ENCODE measurements around the gene AFDN.

GRCh38 chr6:167960579-167960978 is 133.9 kb downstream of the AFDN start:
- TF ChIP-seq USF2 (IDR thresholded peaks at IDR 0.05; ENCODE audit: borderline replicate concordance, low read depth, low read length), result no peak
- no peak for TF ChIP-seq RFX5 (IDR thresholded peaks at IDR 0.05; ENCODE audit: low read length)
- no peak for TF ChIP-seq SIN3A (IDR thresholded peaks at IDR 0.05; ENCODE audit: borderline replicate concordance, low read depth, low read length)
- TF ChIP-seq CTCF (IDR thresholded peaks at IDR 0.05), result no peak
- no peak for TF ChIP-seq SMC3 (IDR thresholded peaks at IDR 0.05; ENCODE audit: low read depth, low read length)
- TF ChIP-seq TAF1 (IDR thresholded peaks at IDR 0.05; ENCODE audit: borderline replicate concordance, low read depth, low read length), result no peak
